Measurements from ENCODE around the gene PLXNA2.

GRCh38 chr1:208238710-208239472, 5.3 kb downstream of the PLXNA2 start:
- TF ChIP-seq, protein P1, sequence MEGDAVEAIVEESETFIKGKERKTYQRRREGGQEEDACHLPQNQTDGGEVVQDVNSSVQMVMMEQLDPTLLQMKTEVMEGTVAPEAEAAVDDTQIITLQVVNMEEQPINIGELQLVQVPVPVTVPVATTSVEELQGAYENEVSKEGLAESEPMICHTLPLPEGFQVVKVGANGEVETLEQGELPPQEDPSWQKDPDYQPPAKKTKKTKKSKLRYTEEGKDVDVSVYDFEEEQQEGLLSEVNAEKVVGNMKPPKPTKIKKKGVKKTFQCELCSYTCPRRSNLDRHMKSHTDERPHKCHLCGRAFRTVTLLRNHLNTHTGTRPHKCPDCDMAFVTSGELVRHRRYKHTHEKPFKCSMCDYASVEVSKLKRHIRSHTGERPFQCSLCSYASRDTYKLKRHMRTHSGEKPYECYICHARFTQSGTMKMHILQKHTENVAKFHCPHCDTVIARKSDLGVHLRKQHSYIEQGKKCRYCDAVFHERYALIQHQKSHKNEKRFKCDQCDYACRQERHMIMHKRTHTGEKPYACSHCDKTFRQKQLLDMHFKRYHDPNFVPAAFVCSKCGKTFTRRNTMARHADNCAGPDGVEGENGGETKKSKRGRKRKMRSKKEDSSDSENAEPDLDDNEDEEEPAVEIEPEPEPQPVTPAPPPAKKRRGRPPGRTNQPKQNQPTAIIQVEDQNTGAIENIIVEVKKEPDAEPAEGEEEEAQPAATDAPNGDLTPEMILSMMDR (IDR thresholded peaks at IDR 0.05) = peak; percentile 8 to 75 (median 41)
- no peak for TF ChIP-seq POLR2A (IDR thresholded peaks at IDR 0.05)
